ENCODE measurements around the gene KL. TPM values are rescaled to one million over a fixed set of nuclear protein-coding genes. Genes with fewer than 3 reads are reported as not detected.

Gene KL
- total and polyA plus RNA-seq, 12 donors, result 0.24 to 2.8 (median 0.78) TPM

- 18 to 22% (median 20%) methylated on average over 7 of the region's 7 CpGs for WGBS, 4 donors
Measured at GRCh38 chr13:32969516-32969941, 46.7 kb upstream of the KL start.

GRCh38 chr13:32976056-32976805 is 40.0 kb upstream of the KL start:
- DNase-seq, result no peak
- Histone ChIP-seq H3K9me3 (replicated peaks in 1 of 3) (no peaks in the 10 kb centered on the region), H3K27me3 (no peaks in the 10 kb centered on the region), H3K27ac (no peak overlapping the region), H3K4me3 (no peak overlapping the region), H3K36me3 (replicated peaks in 1 of 2) (no peaks in the 10 kb centered on the region), H3K4me1 (replicated peaks in 1 of 2) (no peaks in the 10 kb centered on the region)
- 81 to 92% (median 87%) methylated on average over 7 of the region's 7 CpGs for WGBS, 4 donors
- TF ChIP-seq POLR2A (IDR thresholded peaks at IDR 0.05), result no peak
- intact Hi-C loops (cut with DNase I), result no loop called here

More at GRCh38 chr13:32969516-32969941, 46.7 kb upstream of the KL start:
- Histone ChIP-seq H3K9me3 (replicated peaks in 1 of 3) (no peaks in the 10 kb centered on the region), H3K27ac (peak overlapping the region in 4 of 5 donors; percentile 1 to 67 (median 28)), H3K4me3 (peak overlapping the region in 1 of 4 donors; percentile 36), H3K27me3 (no peaks in the 10 kb centered on the region), H3K4me1 (replicated peaks in 1 of 2) (peaks cover 0 to 6% of the 10 kb centered on the region in 2 donors), H3K36me3 (replicated peaks in 1 of 2) (no peaks in the 10 kb centered on the region)
- TF ChIP-seq CTCF (IDR thresholded peaks at IDR 0.05) (no peak), POLR2A (IDR thresholded peaks at IDR 0.05) (no peak)
- intact Hi-C loops (cut with DNase I), result no loop called here
- DNase-seq, result peak; percentile 20 to 61 (median 51)

GRCh38 chr13:32976912-32977311 is 39.3 kb upstream of the KL start:
- Histone ChIP-seq H3K9me3 (replicated peaks in 1 of 3) (no peaks in the 10 kb centered on the region), H3K4me1 (replicated peaks in 1 of 2) (no peaks in the 10 kb centered on the region), H3K27me3 (no peaks in the 10 kb centered on the region), H3K4me3 (no peak overlapping the region), H3K27ac (no peak overlapping the region), H3K36me3 (replicated peaks in 1 of 2) (no peaks in the 10 kb centered on the region)
- intact Hi-C loops (cut with DNase I), result no loop called here
- DNase-seq, result no peak
- WGBS, 4 donors, result 83 to 93% (median 87%) methylated on average over 2 of the region's 2 CpGs
- TF ChIP-seq CTCF (IDR thresholded peaks at IDR 0.05) (no peak), POLR2A (IDR thresholded peaks at IDR 0.05) (no peak)

- H3K27ac ChIP-seq, result no peak overlapping the region
- intact Hi-C loops (cut with DNase I), result no loop called here
- no peak for DNase-seq
- H3K9me3 ChIP-seq (replicated peaks in 1 of 3), result no peaks in the 10 kb centered on the region
- WGBS, 4 donors, result 77 to 97% (median 81%) methylated on average over 2 to 7 of the region's 7 CpGs
- H3K36me3 ChIP-seq (replicated peaks in 1 of 2), result no peaks in the 10 kb centered on the region
- H3K4me3 ChIP-seq, result no peak overlapping the region
- H3K4me1 ChIP-seq (replicated peaks in 1 of 2), result no peaks in the 10 kb centered on the region
- no peak for TF ChIP-seq POLR2A (IDR thresholded peaks at IDR 0.05)
- no peak for TF ChIP-seq CTCF (IDR thresholded peaks at IDR 0.05)
- H3K27me3 ChIP-seq, result no peaks in the 10 kb centered on the region
Measured at GRCh38 chr13:32977321-32977720, 38.9 kb upstream of the KL start.

- TF ChIP-seq CTCF (IDR thresholded peaks at IDR 0.05) (no peak), POLR2A (IDR thresholded peaks at IDR 0.05) (no peak)
- intact Hi-C loops (cut with DNase I), result no loop called here
- Histone ChIP-seq H3K36me3 (replicated peaks in 1 of 2) (no peaks in the 10 kb centered on the region), H3K4me1 (replicated peaks in 1 of 2) (no peaks in the 10 kb centered on the region), H3K27me3 (no peaks in the 10 kb centered on the region), H3K9me3 (replicated peaks in 1 of 3) (no peaks in the 10 kb centered on the region), H3K4me3 (no peak overlapping the region), H3K27ac (no peak overlapping the region)
- WGBS, 4 donors, result 80 to 95% (median 84%) methylated on average over 4 of the region's 4 CpGs
- no peak for DNase-seq
Measured at GRCh38 chr13:32978278-32978677, 37.9 kb upstream of the KL start.

All from adrenal gland (tissue), 12 donors.